Left ventricle myocardium inferior (tissue), 1 donor: ENCODE data around the gene FARP1. TPM values are rescaled to one million over a fixed set of nuclear protein-coding genes. Genes with fewer than 3 reads are reported as not detected.

Experiments
- DNase-seq: peaks from one replicate; pipeline ENCODE4 v3.0.0-alpha.2; 2020
- H3K27ac ChIP-seq: fragments of 200-600 bp; replicated peaks from 2 replicates; pipeline ENCODE4 v1.8.0; 2021
- H3K27me3 ChIP-seq: fragments of 200-600 bp; 2 replicates; pipeline ENCODE4 v1.8.0; 2021; ENCODE audit warnings: low read depth
- H3K36me3 ChIP-seq: fragments of 200-600 bp; 2 replicates; pipeline ENCODE4 v1.8.0; 2021
- H3K4me1 ChIP-seq: fragments of 200-600 bp; 2 replicates; pipeline ENCODE4 v1.8.0; 2021
- H3K4me3 ChIP-seq: fragments of 200-600 bp; 2 replicates; pipeline ENCODE4 v1.8.0; 2021; ENCODE audit warnings: mild to moderate bottlenecking, moderate library complexity
- H3K9me3 ChIP-seq: fragments of 200-600 bp; replicated peaks from 2 replicates; pipeline ENCODE4 v1.8.0; 2021
- intact Hi-C: fragments of 100-400 bp; cut with micrococcal nuclease; formaldehyde crosslinking; loops from one replicate; pipeline ENCODE4 v1.11.0; 2022
- total RNA-seq: library from RNA; stranded (reverse); fragmentation: NEBNext Ultra II Directional; extraction: Animal tissue kit (Norgen Biotek cat#: 25700); gene quantifications from one replicate; pipeline ENCODE4 v1.2.1, GENCODE V29; 2021
- TF ChIP-seq, protein P1 (sequence below): fragments of 200-600 bp; IDR thresholded peaks from 2 replicates; pipeline ENCODE4 v1.8.0; 2021; ENCODE audit warnings: antibody characterized with exemption, mild to moderate bottlenecking, borderline replicate concordance
- donor health status: DM: no; HTN: yes; CAD: no; lungs with severe emphysema.

The FARP1 gene
- total RNA-seq, 1 donor from 2014 or later = 17.6 TPM

DNA sequence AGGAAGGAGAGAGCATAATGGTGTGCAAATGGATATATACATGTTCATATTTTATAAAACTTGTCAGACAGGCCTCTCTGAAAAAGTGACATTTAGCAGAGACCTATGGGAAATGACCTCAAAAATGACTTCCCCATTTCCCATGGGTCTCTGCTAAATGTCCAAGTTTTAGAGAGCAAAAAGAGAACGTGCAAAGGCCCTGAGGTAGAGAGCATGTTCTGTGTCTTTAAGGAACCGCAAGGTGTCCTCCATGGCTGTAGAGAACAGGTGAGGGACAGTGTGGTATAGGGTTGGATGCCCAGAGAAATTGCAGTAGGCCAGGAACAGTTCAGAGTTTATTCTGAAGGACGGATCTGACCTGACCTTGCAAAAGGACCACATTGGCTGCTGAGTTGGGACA, 147.4 kb downstream of the FARP1 start:
- no peak for DNase-seq
- Histone ChIP-seq H3K27ac (no peak overlapping the region), H3K4me3 (no peak overlapping the region), H3K4me1 (no peaks in the 10 kb centered on the region), H3K36me3 (no peaks in the 10 kb centered on the region), H3K27me3 (no peaks in the 10 kb centered on the region), H3K9me3 (no peaks in the 10 kb centered on the region)
- TF ChIP-seq, protein P1, sequence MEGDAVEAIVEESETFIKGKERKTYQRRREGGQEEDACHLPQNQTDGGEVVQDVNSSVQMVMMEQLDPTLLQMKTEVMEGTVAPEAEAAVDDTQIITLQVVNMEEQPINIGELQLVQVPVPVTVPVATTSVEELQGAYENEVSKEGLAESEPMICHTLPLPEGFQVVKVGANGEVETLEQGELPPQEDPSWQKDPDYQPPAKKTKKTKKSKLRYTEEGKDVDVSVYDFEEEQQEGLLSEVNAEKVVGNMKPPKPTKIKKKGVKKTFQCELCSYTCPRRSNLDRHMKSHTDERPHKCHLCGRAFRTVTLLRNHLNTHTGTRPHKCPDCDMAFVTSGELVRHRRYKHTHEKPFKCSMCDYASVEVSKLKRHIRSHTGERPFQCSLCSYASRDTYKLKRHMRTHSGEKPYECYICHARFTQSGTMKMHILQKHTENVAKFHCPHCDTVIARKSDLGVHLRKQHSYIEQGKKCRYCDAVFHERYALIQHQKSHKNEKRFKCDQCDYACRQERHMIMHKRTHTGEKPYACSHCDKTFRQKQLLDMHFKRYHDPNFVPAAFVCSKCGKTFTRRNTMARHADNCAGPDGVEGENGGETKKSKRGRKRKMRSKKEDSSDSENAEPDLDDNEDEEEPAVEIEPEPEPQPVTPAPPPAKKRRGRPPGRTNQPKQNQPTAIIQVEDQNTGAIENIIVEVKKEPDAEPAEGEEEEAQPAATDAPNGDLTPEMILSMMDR = no peak
- intact Hi-C loops = no loop called here

DNA sequence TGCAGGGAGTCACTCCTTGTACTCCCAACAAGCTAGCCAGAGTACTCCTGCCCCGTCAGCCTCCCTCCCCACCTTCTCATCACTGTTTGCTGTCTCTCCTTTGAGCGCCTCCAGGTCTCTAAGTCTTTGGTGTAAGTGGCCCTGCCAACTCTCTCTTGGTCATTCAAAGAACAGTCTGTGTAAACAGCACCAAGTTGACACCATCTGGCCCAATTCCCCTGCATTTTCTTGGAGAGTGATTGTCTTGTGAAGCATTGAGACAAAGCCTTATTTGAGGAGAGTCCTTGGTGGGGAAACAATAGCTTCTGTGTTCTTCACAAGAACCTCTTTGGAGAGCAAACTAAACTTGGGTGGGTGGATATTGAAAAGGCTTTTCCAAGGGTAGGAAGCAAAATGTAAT, 148.8 kb downstream of the FARP1 start:
- DNase-seq = no peak
- H3K9me3 ChIP-seq = no peaks in the 10 kb centered on the region
- no peak overlapping the region for H3K4me3 ChIP-seq
- H3K27ac ChIP-seq = no peak overlapping the region
- no peaks in the 10 kb centered on the region for H3K4me1 ChIP-seq
- intact Hi-C loops = no loop called here
- TF ChIP-seq, protein P1 = no peak
- no peaks in the 10 kb centered on the region for H3K27me3 ChIP-seq
- no peaks in the 10 kb centered on the region for H3K36me3 ChIP-seq

DNA sequence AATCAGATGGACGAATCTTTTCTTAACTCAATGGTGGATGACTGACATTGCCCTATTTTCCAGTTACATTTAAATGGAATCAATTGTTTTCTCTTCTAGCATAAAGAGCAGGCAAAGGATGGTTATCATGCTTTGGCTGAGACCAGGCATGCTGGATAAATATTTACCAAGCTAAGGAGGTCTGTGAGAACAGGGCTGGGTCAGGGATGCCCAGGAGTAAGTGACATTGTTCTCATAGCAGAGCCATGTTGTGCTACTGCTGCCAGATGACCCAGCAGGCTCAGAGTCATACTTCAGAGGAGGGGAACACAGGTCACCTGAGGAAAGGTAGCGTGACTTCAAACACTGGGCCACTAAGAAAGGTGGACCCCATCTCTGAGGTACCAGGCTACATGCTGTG, 150.2 kb downstream of the FARP1 start:
- Histone ChIP-seq H3K4me3 (no peak overlapping the region), H3K36me3 (no peaks in the 10 kb centered on the region), H3K9me3 (no peaks in the 10 kb centered on the region), H3K4me1 (no peaks in the 10 kb centered on the region), H3K27me3 (no peaks in the 10 kb centered on the region), H3K27ac (no peak overlapping the region)
- TF ChIP-seq, protein P1 = no peak
- intact Hi-C loops = no loop called here
- no peak for DNase-seq

DNA sequence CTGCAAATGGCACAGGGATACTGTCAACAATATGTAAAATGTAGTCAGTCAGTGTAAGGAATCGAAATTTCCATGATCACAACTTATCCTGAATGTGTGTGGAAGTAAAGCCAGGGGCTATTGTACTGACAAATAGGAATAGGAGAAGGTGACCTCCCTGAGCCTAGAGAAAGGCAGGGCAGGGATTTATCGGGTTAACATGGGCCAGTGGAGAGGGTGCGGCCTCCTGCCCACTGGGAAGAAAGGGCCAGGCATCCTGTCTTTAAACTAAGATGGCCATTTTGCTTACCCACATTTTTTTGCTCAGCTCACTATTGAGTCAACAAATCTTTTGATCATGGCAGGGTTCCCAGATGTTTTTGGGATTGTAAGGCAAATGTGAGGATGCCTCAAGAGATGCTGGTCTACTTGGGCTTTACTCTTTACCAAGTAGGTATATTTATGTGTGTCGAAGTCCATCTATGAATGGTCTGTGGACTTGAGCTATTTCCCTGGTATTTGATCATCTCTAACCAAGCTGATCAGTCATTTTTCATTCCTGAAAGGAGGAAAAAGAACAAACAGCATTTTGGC, 150.8 kb downstream of the FARP1 start:
- H3K4me1 ChIP-seq = peaks cover 3% of the 10 kb centered on the region
- TF ChIP-seq, protein P1 = no peak
- DNase-seq = no peak
- intact Hi-C loops = no loop called here
- H3K27ac ChIP-seq = no peak overlapping the region
- H3K36me3 ChIP-seq = no peaks in the 10 kb centered on the region
- H3K27me3 ChIP-seq = no peaks in the 10 kb centered on the region
- H3K4me3 ChIP-seq = no peak overlapping the region
- no peaks in the 10 kb centered on the region for H3K9me3 ChIP-seq

GRCh38 chr13:98295371-98295770, 152.5 kb downstream of the FARP1 start:
- no peaks in the 10 kb centered on the region for H3K36me3 ChIP-seq
- no peak overlapping the region for H3K27ac ChIP-seq
- no peaks in the 10 kb centered on the region for H3K9me3 ChIP-seq
- H3K4me3 ChIP-seq = no peak overlapping the region
- no peaks in the 10 kb centered on the region for H3K27me3 ChIP-seq
- intact Hi-C loops = no loop called here
- no peak for DNase-seq
- TF ChIP-seq, protein P1 = no peak
- peaks cover 20% of the 10 kb centered on the region for H3K4me1 ChIP-seq
